H7 (cell line): ENCODE measurements around the gene FGGY. TPM values are rescaled to one million over a fixed set of nuclear protein-coding genes. Genes with fewer than 3 reads are reported as not detected.

Source experiments
- DNase-seq: peaks from one replicate; pipeline ENCODE4 v3.0.0; 2012
- H3K27me3 ChIP-seq: 2 replicates; pipeline ENCODE4 v1.6.0; 2011; ENCODE audit warnings: mild to moderate bottlenecking, low read length; ENCODE audit not compliant: control insufficient read depth, insufficient read depth
- H3K36me3 ChIP-seq: replicated peaks from 2 replicates; pipeline ENCODE4 v1.5.1; 2011; ENCODE audit warnings: low read length; ENCODE audit not compliant: control insufficient read depth, insufficient read depth
- H3K4me3 ChIP-seq: 2 replicates; pipeline ENCODE4 v1.5.1; 2011; ENCODE audit warnings: low read depth, mild to moderate bottlenecking, control low read depth, low read length, moderate library complexity; ENCODE audit not compliant: insufficient read depth
- total RNA-seq: library from RNA; depleted of rRNA; stranded (reverse); fragments of >200 nt; shearing (Covaris generic); gene quantifications from 2 replicates; pipeline ENCODE4 v1.2.3, GENCODE V29; 2014

FGGY gene
- total RNA-seq, 1 experiment from 2014 or later = 19.2 TPM

DNA sequence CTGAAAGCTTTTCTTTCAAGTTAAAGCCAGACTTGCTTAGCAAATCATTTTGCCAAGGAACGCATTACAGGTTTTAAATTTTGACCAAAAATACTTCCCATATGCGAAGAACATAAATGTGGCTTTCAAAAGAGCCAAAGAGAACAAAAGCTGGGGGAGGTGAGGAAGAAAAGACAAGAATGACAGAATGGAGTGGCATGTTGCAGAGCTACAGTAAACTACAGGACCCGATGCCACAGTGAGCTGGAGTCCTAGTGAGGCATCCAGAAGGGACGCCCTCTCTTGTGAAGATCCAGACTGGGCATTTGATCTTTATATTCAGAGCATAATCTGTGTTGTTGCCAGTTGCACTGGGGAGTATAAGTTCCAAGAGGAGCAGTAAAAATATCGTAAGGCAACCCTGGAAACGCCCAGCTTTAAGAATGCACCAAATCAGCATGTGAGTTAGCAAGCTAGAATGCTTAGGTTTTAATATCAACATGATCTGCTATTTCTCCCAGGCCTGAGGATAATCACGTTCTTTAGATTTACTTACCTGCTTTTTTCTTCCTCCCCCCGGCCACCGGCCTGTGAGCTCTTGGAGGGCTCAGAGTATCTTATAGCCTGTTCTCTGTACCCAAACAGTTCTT is 469.4 kb downstream of the FGGY start:
- DNase-seq = no peak
- H3K27me3 ChIP-seq = no peaks in the 10 kb centered on the region
- H3K4me3 ChIP-seq = no peak overlapping the region
- H3K36me3 ChIP-seq = no peaks in the 10 kb centered on the region

DNA sequence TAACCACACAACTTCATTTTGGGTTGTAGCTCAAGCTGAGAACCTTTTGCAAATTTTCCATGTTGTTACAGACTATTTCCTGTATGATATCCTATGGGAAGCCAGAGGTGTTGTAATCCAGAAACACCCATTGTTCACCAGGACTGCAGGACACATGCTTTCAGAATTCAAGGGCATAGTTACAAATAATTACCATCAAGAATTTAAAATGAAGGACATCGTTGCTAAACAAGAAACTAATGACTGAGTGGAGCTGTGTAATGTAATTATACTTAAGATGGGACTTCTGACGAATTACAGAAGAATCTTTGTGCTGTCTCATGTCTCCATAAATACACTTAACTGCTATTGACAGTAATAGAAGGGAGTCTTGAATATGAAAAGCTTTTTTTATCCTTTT is 470.2 kb downstream of the FGGY start:
- no peak for DNase-seq
- Histone ChIP-seq H3K36me3 (no peaks in the 10 kb centered on the region), H3K4me3 (no peak overlapping the region), H3K27me3 (no peaks in the 10 kb centered on the region)

DNA sequence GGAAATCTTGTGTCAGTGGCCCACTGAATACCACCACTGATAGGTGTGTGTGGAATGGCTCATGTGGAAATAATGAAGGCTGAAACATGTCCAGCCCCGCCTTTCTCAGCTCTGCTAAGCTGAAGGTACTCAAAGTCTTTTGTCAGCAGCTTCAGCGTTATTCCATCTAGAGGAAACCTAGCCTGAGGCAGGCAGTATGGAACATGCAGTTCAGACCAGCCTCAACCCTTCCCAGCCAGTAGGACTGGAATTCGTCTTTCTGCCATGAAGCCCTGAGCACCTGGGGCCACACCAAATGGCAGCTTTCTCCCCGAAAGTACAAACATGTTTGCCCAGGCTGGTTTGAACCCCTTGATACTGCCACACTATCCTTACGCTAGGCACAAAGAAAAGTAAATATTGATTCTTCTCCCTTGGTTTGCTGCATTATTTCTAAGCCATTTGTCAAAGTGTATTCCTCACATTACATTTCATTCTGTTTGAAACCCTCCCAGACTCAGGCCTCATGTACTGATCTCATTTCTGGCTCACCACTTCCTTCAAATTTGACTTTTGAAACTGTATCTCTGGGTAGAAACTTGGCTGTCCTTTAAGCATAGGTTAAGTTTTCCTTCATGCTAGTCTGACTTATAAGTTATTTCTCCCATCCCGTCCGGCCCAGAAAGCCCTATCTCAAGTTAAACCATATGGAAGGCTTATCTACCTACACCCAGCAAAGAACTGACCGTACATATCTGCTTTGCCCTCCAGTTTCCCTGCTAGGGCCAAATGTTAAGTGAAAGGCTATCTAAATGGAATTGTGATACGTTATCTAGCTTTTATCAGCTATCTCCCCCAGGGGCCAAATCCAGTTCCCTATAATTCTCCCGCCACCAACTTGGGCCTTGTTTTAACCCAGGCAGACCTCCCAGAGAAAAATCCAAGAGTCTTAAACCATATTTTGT is 472.2 kb downstream of the FGGY start:
- no peaks in the 10 kb centered on the region for H3K36me3 ChIP-seq
- no peak for DNase-seq
- no peaks in the 10 kb centered on the region for H3K27me3 ChIP-seq
- H3K4me3 ChIP-seq = no peak overlapping the region

DNA sequence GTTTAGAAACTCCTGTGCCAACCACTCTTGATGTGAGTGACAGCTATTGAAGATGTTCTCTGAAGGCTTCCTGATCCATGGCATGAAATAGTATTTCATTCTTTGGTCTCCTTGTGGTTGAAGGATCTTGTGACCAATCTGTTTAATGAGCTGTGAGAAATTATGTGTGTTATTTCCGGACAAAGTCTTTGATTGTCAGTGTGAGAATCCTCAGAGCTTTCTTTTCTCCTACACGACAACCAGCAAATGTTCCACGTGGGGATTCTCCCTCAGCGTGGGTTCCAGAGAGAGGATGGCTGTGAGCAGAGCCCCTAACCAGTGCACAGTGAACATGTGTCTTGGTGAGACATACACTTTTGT is 472.8 kb downstream of the FGGY start:
- DNase-seq = no peak
- no peaks in the 10 kb centered on the region for H3K27me3 ChIP-seq
- H3K4me3 ChIP-seq = no peak overlapping the region
- no peaks in the 10 kb centered on the region for H3K36me3 ChIP-seq

DNA sequence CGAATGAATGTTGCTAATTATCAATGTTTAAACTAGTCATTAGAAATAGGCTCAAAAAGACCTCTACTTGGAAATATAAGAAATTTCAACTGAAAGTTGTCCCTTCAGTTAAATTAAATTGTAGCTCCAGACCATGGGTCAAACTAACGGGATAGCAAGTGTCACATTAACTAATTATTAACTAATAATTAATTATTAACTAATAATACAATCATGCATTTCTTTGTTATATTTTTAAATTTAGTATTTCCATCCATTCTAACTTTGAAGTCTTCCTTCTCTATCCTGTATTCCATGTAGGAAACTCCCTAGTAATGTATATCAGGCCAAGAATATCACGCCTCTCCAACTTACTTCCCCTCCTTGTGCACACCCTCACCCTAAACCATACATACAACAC is 474.5 kb downstream of the FGGY start:
- H3K27me3 ChIP-seq = no peaks in the 10 kb centered on the region
- H3K4me3 ChIP-seq = no peak overlapping the region
- no peaks in the 10 kb centered on the region for H3K36me3 ChIP-seq
- DNase-seq = no peak

DNA sequence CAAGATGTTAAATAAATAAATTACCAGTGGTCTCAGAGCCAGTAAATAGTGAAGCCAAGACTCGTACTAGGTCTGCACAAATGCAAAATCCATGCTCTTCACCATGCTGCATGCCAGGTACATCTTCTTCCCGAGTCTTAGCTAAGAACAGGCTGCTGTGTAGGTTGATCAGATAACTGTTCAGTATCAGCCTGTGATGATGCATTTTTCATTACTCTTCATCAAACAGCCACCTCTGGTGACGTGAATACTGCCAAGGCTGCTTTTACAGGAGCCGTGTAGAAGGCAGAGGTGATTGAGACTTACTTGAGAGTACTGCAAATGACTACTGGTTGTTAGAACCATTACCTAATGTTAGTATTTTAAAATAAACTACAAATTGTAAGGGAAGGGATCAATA is 478.6 kb downstream of the FGGY start:
- no peaks in the 10 kb centered on the region for H3K27me3 ChIP-seq
- no peak overlapping the region for H3K4me3 ChIP-seq
- no peaks in the 10 kb centered on the region for H3K36me3 ChIP-seq
- no peak for DNase-seq

DNA sequence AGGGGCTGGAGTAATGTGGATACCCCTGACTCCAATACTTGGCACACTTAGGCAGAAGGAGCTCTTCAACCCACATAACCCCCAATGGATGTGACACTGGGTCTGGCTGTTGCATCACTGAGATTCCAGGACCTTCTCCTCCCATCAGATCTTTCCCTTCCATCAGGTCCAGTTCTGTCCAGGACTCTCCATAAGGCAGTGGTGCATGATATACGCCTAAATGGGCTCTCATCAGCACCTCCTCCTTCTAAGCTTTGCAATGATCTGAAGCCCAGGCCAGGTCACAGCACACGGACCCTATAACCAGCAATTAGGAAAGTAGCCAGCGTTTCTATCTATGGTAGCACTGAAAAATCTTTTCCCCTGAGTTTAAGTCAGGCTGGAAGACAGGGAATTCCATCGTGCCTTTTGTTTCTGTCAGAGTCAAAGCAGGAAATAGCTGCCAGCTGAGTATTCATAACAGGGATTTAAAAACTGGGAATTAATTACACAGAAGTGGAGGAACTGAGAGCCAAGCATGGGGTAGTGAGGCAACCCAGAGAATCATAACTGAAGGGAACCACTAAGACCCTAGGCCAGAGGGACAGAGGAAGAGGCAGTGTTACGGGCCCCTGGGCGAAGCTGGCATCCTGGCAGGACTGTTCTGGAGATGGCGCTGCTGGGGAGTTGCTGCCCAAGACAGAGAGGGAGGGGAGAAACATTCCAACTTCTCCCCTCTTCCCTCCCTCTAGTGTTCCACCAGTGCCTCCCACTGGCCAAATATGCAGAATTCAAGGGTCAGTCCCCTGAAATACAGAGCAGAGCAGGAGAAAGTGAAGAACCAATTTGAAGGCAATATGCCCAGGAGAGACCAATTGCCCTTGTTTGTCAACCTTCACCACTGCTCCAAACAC is 480.3 kb downstream of the FGGY start:
- no peak for DNase-seq
- Histone ChIP-seq H3K27me3 (no peaks in the 10 kb centered on the region), H3K4me3 (no peak overlapping the region), H3K36me3 (no peaks in the 10 kb centered on the region)

DNA sequence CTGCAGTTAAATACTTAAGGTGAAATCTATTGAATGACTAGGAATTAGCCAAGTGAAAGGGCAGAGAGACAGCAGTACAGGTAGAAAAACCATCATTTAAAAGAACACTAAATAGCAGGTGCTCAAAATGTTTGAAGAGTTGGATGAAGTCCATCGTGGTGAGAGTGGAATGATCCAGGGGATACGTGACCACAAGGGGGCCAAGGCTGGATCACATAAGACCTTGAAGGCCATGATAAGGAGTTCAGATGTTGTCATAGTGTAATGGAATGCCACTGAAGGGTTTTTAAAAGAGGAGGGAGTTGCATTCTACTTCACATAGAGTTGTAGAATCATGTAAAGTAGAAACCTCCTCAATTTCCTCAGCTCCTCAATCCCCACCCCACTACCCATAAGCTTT is 483.1 kb downstream of the FGGY start:
- H3K36me3 ChIP-seq = no peaks in the 10 kb centered on the region
- peak; percentile 24 for DNase-seq

DNA sequence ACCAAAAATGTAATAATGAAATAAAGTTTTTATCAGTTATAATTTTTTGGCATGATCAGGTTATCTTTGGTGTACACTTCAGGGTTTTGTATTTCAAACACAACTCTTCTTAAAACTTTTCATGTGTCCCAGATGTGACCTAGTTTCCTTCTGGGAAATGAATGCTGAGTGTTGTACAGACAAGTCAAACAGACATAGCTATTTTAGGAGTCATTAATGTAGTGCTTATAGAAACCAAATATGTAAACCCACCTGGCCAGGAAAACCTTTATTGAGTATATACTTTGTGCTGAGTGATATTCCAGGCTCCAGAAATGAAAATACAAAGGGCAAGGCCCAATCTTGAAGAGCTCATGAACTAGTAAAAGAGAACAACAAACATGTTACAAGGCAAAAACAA is 491.9 kb downstream of the FGGY start:
- DNase-seq = no peak
- H3K36me3 ChIP-seq = no peaks in the 10 kb centered on the region
- H3K27me3 ChIP-seq = no peaks in the 10 kb centered on the region
- H3K4me3 ChIP-seq = no peak overlapping the region

More for the DNA sequence above, 483.1 kb downstream of the FGGY start:
- no peaks in the 10 kb centered on the region for H3K27me3 ChIP-seq
- H3K4me3 ChIP-seq = no peak overlapping the region

DNA sequence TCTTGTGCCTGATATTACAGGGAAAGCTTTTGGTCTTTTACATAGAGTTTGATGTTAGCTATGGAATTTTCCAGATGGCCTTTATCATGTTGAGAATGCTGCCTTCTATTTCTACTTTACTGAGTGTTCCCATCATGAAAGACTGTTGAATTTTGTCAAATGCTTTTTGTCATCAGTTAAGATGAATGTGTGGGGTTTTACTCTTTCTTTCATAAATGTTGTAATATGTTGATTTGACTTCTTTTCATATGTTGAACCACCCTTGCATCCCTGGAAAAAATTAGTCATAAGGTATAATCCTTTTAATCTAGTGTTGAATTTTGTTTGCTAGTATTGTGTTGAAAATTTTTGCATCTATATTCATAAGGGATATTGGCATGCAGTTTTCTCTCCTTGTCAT is 501.7 kb downstream of the FGGY start:
- H3K36me3 ChIP-seq = no peaks in the 10 kb centered on the region
- no peaks in the 10 kb centered on the region for H3K27me3 ChIP-seq
- DNase-seq = no peak
- H3K4me3 ChIP-seq = no peak overlapping the region

DNA sequence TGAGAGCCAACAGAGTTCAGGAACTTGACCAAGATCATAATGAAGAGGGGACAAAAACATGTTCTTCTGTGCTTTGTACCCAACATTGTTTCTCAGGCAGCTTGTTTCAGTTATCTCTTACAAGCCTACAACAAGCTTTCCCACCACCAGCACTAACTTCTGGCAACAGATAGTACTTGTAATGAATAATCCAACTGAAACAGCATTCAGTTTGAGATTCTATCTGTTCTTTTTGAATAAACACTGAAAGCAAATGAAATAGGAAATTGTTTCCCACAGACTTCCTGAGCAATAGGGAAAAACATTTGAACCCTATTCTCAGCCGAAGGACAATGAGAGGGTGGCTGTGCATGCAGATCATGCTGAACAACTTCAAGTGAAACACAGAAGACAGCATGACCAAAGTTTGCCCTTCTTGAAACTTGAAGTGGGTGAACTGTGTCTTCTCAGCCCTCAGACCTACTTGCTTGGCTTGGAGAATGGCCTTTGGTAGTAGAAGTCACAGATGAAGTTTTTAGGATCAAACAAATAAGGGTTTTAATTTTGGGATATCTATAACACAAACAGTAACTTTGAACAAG is 506.7 kb downstream of the FGGY start:
- no peak for DNase-seq
- H3K36me3 ChIP-seq = no peaks in the 10 kb centered on the region
- no peaks in the 10 kb centered on the region; the same call in 1 of the 2 replicates for H3K27me3 ChIP-seq
- no peak overlapping the region for H3K4me3 ChIP-seq

DNA sequence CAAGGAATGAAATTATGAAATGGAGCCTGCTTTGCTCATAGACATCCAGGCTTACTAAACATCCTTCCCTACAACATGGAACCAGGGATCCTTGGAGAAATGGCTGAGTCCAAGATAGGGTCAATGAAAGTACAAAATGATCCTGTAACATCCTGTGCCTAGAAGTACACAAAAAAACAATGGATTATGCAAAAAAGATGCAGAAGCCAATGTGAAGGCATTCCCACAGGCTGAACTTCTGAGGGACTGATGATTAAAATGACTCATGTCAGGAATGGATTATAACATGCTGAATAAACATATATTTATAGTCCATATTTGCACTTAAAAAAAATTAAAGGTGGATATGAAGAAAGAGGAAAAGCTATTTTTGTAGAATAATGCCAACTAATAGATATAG is 507.4 kb downstream of the FGGY start:
- Histone ChIP-seq H3K4me3 (no peak overlapping the region), H3K27me3 (no peaks in the 10 kb centered on the region; the same call in 1 of the 2 replicates), H3K36me3 (no peaks in the 10 kb centered on the region)
- DNase-seq = no peak

DNA sequence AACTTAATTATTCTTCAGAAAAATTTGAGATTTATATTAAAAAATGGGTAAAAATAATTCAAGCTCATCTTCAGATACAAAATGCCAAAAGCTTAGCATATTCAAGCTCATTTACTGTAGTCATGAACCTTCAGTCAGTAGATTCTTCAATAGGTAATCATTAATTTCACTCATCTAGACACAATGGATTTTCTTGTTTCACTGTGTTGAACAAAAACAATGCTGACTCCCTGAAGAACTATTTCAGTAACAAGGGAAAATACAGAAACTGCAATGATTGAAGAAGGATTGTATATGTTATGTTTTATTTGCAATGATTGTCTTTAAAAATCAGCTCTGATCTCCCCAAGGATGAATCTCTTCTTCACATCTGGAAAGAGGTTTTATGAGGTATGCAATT is 508.7 kb downstream of the FGGY start:
- Histone ChIP-seq H3K36me3 (no peaks in the 10 kb centered on the region), H3K27me3 (no peaks in the 10 kb centered on the region; the same call in 1 of the 2 replicates), H3K4me3 (no peak overlapping the region)
- DNase-seq = no peak
